Neural cell (in vitro differentiated cells): ENCODE results near the gene RUSC1. TPM values are rescaled to one million over a fixed set of nuclear protein-coding genes. Genes with fewer than 3 reads are reported as not detected.

Experiments
- H2AFZ ChIP-seq: fragments of 200-600, 300-800 bp; sonication (generic), shearing (Covaris generic); 2 replicates; pipeline ENCODE4 v1.6.0; 2014; ENCODE audit warnings: low read depth, mild to moderate bottlenecking, antibody characterized with exemption, low read length, moderate library complexity
- H3F3A ChIP-seq: fragments of 200-600 bp; shearing (Covaris generic); 2 replicates; pipeline ENCODE4 v1.6.1; 2016; ENCODE audit warnings: mild to moderate bottlenecking, moderate library complexity, mixed read lengths, antibody characterized with exemption, low read length; ENCODE audit not compliant: insufficient read depth, poor library complexity, severe bottlenecking
- H3K27ac ChIP-seq: fragments of 200-600, 300-800 bp; sonication (generic), shearing (Covaris generic); 2 replicates; pipeline ENCODE4 v1.5.1; 2014; ENCODE audit warnings: mild to moderate bottlenecking, low read length, moderate library complexity
- H3K27me3 ChIP-seq: fragments of 300-800, 200-600 bp; sonication (generic), shearing (Covaris generic); 2 replicates; pipeline ENCODE4 v1.6.0; 2014; ENCODE audit warnings: mild to moderate bottlenecking, low read depth, low read length, moderate library complexity; ENCODE audit not compliant: insufficient read depth
- H3K36me3 ChIP-seq: fragments of 300-800, 200-600 bp; sonication (generic), shearing (Covaris generic); 2 replicates; pipeline ENCODE4 v1.5.1; 2014; ENCODE audit warnings: mild to moderate bottlenecking, antibody characterized with exemption, low read length, moderate library complexity; ENCODE audit not compliant: insufficient read depth
- H3K4me2 ChIP-seq: fragments of 300-800, 200-600 bp; sonication (generic), shearing (Covaris generic); 2 replicates; pipeline ENCODE4 v1.6.0; 2014; ENCODE audit warnings: mild to moderate bottlenecking, low read length
- H3K4me3 ChIP-seq: fragments of 300-800, 200-600 bp; sonication (generic), shearing (Covaris generic); 2 replicates; pipeline ENCODE4 v1.5.1; 2014; ENCODE audit warnings: mild to moderate bottlenecking, low read length, moderate library complexity
- H3K79me2 ChIP-seq: fragments of 200-600 bp; shearing (Covaris generic); replicated peaks from 2 replicates; pipeline ENCODE4 v1.6.0; 2014; ENCODE audit warnings: mild to moderate bottlenecking, low read length, moderate library complexity; ENCODE audit not compliant: insufficient read depth
- H3K9ac ChIP-seq: fragments of 300-800, 200-600 bp; sonication (generic), shearing (Covaris generic); 2 replicates; pipeline ENCODE4 v1.6.1; 2016; ENCODE audit warnings: mild to moderate bottlenecking, low read length, mixed read lengths
- H3K9me2 ChIP-seq: fragments of 200-600 bp; shearing (Covaris generic); 2 replicates; pipeline ENCODE4 v1.6.1; 2016; ENCODE audit warnings: mild to moderate bottlenecking, low read length, mixed read lengths; ENCODE audit not compliant: insufficient read depth
- H3K9me3 ChIP-seq: fragments of 200-600, 300-800 bp; sonication (generic), shearing (Covaris generic); 2 replicates; pipeline ENCODE4 v1.6.1; 2016; ENCODE audit warnings: mild to moderate bottlenecking, mixed run types, low read length, moderate library complexity, mixed read lengths
- H4K20me1 ChIP-seq: fragments of 200-600 bp; shearing (Covaris generic); 2 replicates; pipeline ENCODE4 v1.6.1; 2016; ENCODE audit warnings: mild to moderate bottlenecking, mixed run types; ENCODE audit not compliant: insufficient read depth
- EP300 ChIP-seq: fragments of 450-650 bp; conservative IDR thresholded peaks from 2 replicates; pipeline ENCODE4 v1.6.1; 2014; ENCODE audit warnings: antibody characterized with exemption, mild to moderate bottlenecking, moderate library complexity; ENCODE audit not compliant: poor library complexity, severe bottlenecking
- EZH2 ChIP-seq: fragments of 200-600, 300-800 bp; shearing (Covaris generic), sonication (generic); IDR thresholded peaks from 2 replicates; pipeline ENCODE4 v1.6.1; 2014; ENCODE audit warnings: antibody characterized with exemption, low read length, borderline replicate concordance, mild to moderate bottlenecking; ENCODE audit not compliant: insufficient read depth, poor library complexity, severe bottlenecking
- MXI1 ChIP-seq: fragments of 450-650 bp; conservative IDR thresholded peaks from 2 replicates; pipeline ENCODE4 v1.6.1; 2014; ENCODE audit warnings: antibody characterized with exemption, mild to moderate bottlenecking; ENCODE audit not compliant: poor library complexity, severe bottlenecking
- POLR2AphosphoS5 ChIP-seq: IDR thresholded peaks from 2 replicates; pipeline ENCODE4 v1.6.1; 2012
- RAD21 ChIP-seq: fragments of 450-650 bp; conservative IDR thresholded peaks from 2 replicates; pipeline ENCODE4 v1.6.1; 2014; ENCODE audit warnings: antibody characterized with exemption, mild to moderate bottlenecking, moderate library complexity
- SMC3 ChIP-seq: fragments of 450-650 bp; conservative IDR thresholded peaks from 2 replicates; pipeline ENCODE4 v1.6.1; 2014; ENCODE audit warnings: antibody characterized with exemption, mild to moderate bottlenecking, moderate library complexity; ENCODE audit not compliant: poor library complexity
- TAF1 ChIP-seq: IDR thresholded peaks from 2 replicates; pipeline ENCODE4 v1.6.1; 2012; ENCODE audit warnings: low read depth
- polyA plus RNA-seq: library from polyadenylated mRNA; depleted of rRNA; stranded (reverse); fragments of >200 nt; gene quantifications from 2 replicates; pipeline ENCODE4 v1.2.3, GENCODE V29; 2014
- TF ChIP-seq, protein P1 (sequence below): IDR thresholded peaks from 2 replicates; pipeline ENCODE4 v1.6.1; 2012; ENCODE audit warnings: borderline replicate concordance
- TF ChIP-seq, protein P2 (sequence below): fragments of 450-650 bp; IDR thresholded peaks from 2 replicates; pipeline ENCODE4 v1.5.1; 2014; ENCODE audit warnings: antibody characterized with exemption, mild to moderate bottlenecking, moderate library complexity; ENCODE audit not compliant: poor library complexity, severe bottlenecking

Gene RUSC1
- polyA plus RNA-seq, 1 donor from 2014 or later, result 45.7 TPM

DNA sequence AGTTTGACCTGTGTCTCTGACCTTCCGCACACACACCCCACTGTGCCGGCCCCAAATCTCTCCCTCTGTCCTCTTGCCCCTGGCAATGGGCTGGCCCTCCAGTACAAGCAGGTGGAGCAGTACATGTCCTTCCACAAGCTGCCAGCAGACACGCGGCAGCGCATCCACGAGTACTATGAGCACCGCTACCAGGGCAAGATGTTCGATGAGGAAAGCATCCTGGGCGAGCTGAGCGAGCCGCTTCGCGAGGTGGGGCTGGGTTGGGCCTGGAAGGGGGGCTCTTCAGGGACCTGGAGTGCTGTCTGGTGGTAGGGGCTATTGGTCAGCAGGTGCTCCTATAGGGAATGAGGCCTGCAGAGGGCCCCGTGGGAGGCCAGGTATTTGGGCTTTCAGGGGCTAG is 35.6 kb upstream of the RUSC1 start:
- Histone ChIP-seq H4K20me1 (no peaks in the 10 kb centered on the region), H3K4me3 (no peak overlapping the region), H3K9me3 (no peaks in the 10 kb centered on the region), H3K9me2 (no peaks in the 10 kb centered on the region), H2AFZ (no peak overlapping the region), H3K27ac (no peak overlapping the region), H3K36me3 (no peaks in the 10 kb centered on the region), H3K79me2 (no peaks in the 10 kb centered on the region), H3F3A (no peaks in the 10 kb centered on the region), H3K27me3 (no peaks in the 10 kb centered on the region), H3K4me2 (no peak overlapping the region), H3K9ac (no peak overlapping the region)
- TF ChIP-seq, protein P1, sequence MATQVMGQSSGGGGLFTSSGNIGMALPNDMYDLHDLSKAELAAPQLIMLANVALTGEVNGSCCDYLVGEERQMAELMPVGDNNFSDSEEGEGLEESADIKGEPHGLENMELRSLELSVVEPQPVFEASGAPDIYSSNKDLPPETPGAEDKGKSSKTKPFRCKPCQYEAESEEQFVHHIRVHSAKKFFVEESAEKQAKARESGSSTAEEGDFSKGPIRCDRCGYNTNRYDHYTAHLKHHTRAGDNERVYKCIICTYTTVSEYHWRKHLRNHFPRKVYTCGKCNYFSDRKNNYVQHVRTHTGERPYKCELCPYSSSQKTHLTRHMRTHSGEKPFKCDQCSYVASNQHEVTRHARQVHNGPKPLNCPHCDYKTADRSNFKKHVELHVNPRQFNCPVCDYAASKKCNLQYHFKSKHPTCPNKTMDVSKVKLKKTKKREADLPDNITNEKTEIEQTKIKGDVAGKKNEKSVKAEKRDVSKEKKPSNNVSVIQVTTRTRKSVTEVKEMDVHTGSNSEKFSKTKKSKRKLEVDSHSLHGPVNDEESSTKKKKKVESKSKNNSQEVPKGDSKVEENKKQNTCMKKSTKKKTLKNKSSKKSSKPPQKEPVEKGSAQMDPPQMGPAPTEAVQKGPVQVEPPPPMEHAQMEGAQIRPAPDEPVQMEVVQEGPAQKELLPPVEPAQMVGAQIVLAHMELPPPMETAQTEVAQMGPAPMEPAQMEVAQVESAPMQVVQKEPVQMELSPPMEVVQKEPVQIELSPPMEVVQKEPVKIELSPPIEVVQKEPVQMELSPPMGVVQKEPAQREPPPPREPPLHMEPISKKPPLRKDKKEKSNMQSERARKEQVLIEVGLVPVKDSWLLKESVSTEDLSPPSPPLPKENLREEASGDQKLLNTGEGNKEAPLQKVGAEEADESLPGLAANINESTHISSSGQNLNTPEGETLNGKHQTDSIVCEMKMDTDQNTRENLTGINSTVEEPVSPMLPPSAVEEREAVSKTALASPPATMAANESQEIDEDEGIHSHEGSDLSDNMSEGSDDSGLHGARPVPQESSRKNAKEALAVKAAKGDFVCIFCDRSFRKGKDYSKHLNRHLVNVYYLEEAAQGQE, result no peak
- TF ChIP-seq EZH2, result no peak
- TF ChIP-seq RAD21, result no peak
- no peak for TF ChIP-seq POLR2AphosphoS5
- TF ChIP-seq, protein P2, sequence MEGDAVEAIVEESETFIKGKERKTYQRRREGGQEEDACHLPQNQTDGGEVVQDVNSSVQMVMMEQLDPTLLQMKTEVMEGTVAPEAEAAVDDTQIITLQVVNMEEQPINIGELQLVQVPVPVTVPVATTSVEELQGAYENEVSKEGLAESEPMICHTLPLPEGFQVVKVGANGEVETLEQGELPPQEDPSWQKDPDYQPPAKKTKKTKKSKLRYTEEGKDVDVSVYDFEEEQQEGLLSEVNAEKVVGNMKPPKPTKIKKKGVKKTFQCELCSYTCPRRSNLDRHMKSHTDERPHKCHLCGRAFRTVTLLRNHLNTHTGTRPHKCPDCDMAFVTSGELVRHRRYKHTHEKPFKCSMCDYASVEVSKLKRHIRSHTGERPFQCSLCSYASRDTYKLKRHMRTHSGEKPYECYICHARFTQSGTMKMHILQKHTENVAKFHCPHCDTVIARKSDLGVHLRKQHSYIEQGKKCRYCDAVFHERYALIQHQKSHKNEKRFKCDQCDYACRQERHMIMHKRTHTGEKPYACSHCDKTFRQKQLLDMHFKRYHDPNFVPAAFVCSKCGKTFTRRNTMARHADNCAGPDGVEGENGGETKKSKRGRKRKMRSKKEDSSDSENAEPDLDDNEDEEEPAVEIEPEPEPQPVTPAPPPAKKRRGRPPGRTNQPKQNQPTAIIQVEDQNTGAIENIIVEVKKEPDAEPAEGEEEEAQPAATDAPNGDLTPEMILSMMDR, result no peak
- TF ChIP-seq TAF1, result no peak
- no peak for TF ChIP-seq MXI1
- TF ChIP-seq EP300, result no peak

DNA sequence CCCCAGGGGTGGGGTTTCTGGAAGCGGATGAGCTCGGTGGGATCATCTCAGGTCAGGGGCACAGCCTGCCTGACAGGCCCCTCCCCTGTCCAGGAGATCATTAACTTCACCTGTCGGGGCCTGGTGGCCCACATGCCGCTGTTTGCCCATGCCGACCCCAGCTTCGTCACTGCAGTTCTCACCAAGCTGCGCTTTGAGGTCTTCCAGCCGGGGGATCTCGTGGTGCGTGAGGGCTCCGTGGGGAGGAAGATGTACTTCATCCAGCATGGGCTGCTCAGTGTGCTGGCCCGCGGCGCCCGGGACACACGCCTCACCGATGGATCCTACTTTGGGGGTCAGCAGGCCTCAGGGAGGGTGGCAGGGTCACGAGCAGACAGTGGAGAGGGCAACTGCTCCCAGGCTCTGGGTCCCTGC is 35.1 kb upstream of the RUSC1 start:
- Histone ChIP-seq H3K9me3 (no peaks in the 10 kb centered on the region), H3K4me3 (no peak overlapping the region), H4K20me1 (no peaks in the 10 kb centered on the region), H3F3A (no peaks in the 10 kb centered on the region), H2AFZ (no peak overlapping the region), H3K9me2 (no peaks in the 10 kb centered on the region), H3K4me2 (no peak overlapping the region), H3K36me3 (no peaks in the 10 kb centered on the region), H3K27me3 (no peaks in the 10 kb centered on the region), H3K27ac (no peak overlapping the region), H3K79me2 (no peaks in the 10 kb centered on the region), H3K9ac (no peak overlapping the region)
- TF ChIP-seq EP300, result no peak
- TF ChIP-seq, protein P2, result no peak
- no peak for TF ChIP-seq SMC3
